Hepatocyte (in vitro differentiated cells): ENCODE data around the gene ENPP7. TPM values are rescaled to one million over a fixed set of nuclear protein-coding genes. Genes with fewer than 3 reads are reported as not detected.

Source experiments
- DNase-seq: peaks from one replicate; pipeline ENCODE4 v3.0.0-alpha.2; 2016; ENCODE audit warnings: low spot score
- H2AFZ ChIP-seq: fragments of 200-600 bp; sonication (generic); 2 replicates; pipeline ENCODE4 v1.6.0; 2016; ENCODE audit warnings: antibody characterized with exemption, mild to moderate bottlenecking
- H3K27ac ChIP-seq: fragments of 200-600 bp; sonication (generic); 2 replicates; pipeline ENCODE4 v1.5.1; 2016; ENCODE audit warnings: mild to moderate bottlenecking
- H3K27me3 ChIP-seq: fragments of 200-600 bp; sonication (generic); 2 replicates; pipeline ENCODE4 v1.6.1; 2016
- H3K36me3 ChIP-seq: fragments of 200-600 bp; sonication (generic); replicated peaks from 2 replicates; pipeline ENCODE4 v1.5.1; 2016; ENCODE audit warnings: low read depth; ENCODE audit not compliant: insufficient read depth
- H3K4me1 ChIP-seq: fragments of 200-600 bp; sonication (generic); 2 replicates; pipeline ENCODE4 v1.5.1; 2016; ENCODE audit warnings: mild to moderate bottlenecking, moderate library complexity; ENCODE audit not compliant: insufficient read depth
- H3K4me2 ChIP-seq: fragments of 200-600 bp; sonication (generic); 2 replicates; pipeline ENCODE4 v1.6.0; 2016
- H3K4me3 ChIP-seq: fragments of 200-600 bp; sonication (generic); 2 replicates; pipeline ENCODE4 v1.5.1; 2016; ENCODE audit warnings: mild to moderate bottlenecking
- H3K79me2 ChIP-seq: fragments of 200-600 bp; sonication (generic); 2 replicates; pipeline ENCODE4 v1.6.0; 2017; ENCODE audit warnings: mild to moderate bottlenecking
- H3K9me2 ChIP-seq: fragments of 200-600 bp; sonication (generic); replicated peaks from 2 replicates; pipeline ENCODE4 v1.6.0; 2017; ENCODE audit warnings: mild to moderate bottlenecking; ENCODE audit not compliant: insufficient read depth
- H3K9me3 ChIP-seq: fragments of 200-600 bp; sonication (generic); 2 replicates; pipeline ENCODE4 v1.5.1; 2016; ENCODE audit warnings: low read depth, mild to moderate bottlenecking
- H4K20me1 ChIP-seq: fragments of 200-600 bp; sonication (generic); 2 replicates; pipeline ENCODE4 v1.6.0; 2016; ENCODE audit warnings: mild to moderate bottlenecking; ENCODE audit not compliant: insufficient read depth, poor library complexity, severe bottlenecking
- CTCF ChIP-seq: fragments of 200-600 bp; sonication (generic); IDR thresholded peaks from 2 replicates; pipeline ENCODE4 v1.5.1; 2016; ENCODE audit warnings: antibody characterized with exemption, mild to moderate bottlenecking; ENCODE audit not compliant: poor library complexity
- EZH2 ChIP-seq: fragments of 200-600 bp; sonication (generic); IDR thresholded peaks from 2 replicates; pipeline ENCODE4 v1.6.1; 2016; ENCODE audit warnings: antibody characterized with exemption, mild to moderate bottlenecking, borderline replicate concordance
- EZH2phosphoT487 ChIP-seq: fragments of 200-600 bp; sonication (generic); IDR thresholded peaks from one replicate; pipeline ENCODE4 v1.6.1; 2018; ENCODE audit warnings: antibody characterized with exemption, mild to moderate bottlenecking, low read depth, moderate library complexity; ENCODE audit not compliant: unreplicated experiment, severe bottlenecking
- WGBS: methylation state at CpG from one replicate; pipeline ENCODE4 v1.1.6; 2016; ENCODE audit warnings: low lambda C conversion rate; ENCODE audit errors: missing lambda C conversion rate; 5-methylcytosine and 5-hydroxymethylcytosine counted together
- polyA plus RNA-seq: library from polyadenylated mRNA; unstranded; fragments of >200 nt; fragmentation: Nextera tagmentation; extraction: Ambion mirVana; gene quantifications from 2 replicates; pipeline ENCODE4 v1.2.1, GENCODE V29; 2016
- total RNA-seq: library from RNA; depleted of rRNA; stranded (reverse); fragments of >200 nt; gene quantifications from 2 replicates; pipeline ENCODE4 v1.2.3, GENCODE V29; 2014

The ENPP7 gene
- total and polyA plus RNA-seq, 2 experiments from 2014 or later, result 22.2 to 30.2 TPM

GRCh38 chr17:79684132-79684985 lies 46.4 kb upstream of the ENPP7 start:
- no peaks in the 10 kb centered on the region for H3K36me3 ChIP-seq
- H3K9me3 ChIP-seq, result no peaks in the 10 kb centered on the region
- H3K27ac ChIP-seq, result no peak overlapping the region
- no peak overlapping the region for H2AFZ ChIP-seq
- no peak overlapping the region for H3K4me2 ChIP-seq
- TF ChIP-seq EZH2phosphoT487, result no peak
- WGBS, result 83% methylated on average over 26 of the region's 29 CpGs
- H3K9me2 ChIP-seq, result no peaks in the 10 kb centered on the region
- no peak overlapping the region for H3K4me3 ChIP-seq
- H4K20me1 ChIP-seq, result no peaks in the 10 kb centered on the region
- H3K4me1 ChIP-seq, result no peaks in the 10 kb centered on the region
- no peaks in the 10 kb centered on the region for H3K79me2 ChIP-seq
- no peak for DNase-seq
- H3K27me3 ChIP-seq, result no peaks in the 10 kb centered on the region

GRCh38 chr17:79685121-79685520 lies 45.6 kb upstream of the ENPP7 start:
- no peaks in the 10 kb centered on the region for H3K9me3 ChIP-seq
- no peak overlapping the region for H3K4me3 ChIP-seq
- no peak for DNase-seq
- TF ChIP-seq EZH2, result no peak
- no peak for TF ChIP-seq CTCF
- no peak for TF ChIP-seq EZH2phosphoT487
- 79% methylated on average over 9 of the region's 9 CpGs for WGBS
- H3K4me1 ChIP-seq, result no peaks in the 10 kb centered on the region
- H3K79me2 ChIP-seq, result no peaks in the 10 kb centered on the region
- no peaks in the 10 kb centered on the region for H3K27me3 ChIP-seq
- H4K20me1 ChIP-seq, result no peaks in the 10 kb centered on the region
- no peaks in the 10 kb centered on the region for H3K36me3 ChIP-seq
- H3K4me2 ChIP-seq, result no peak overlapping the region
- H3K27ac ChIP-seq, result no peak overlapping the region
- H2AFZ ChIP-seq, result no peak overlapping the region
- H3K9me2 ChIP-seq, result no peaks in the 10 kb centered on the region

- Histone ChIP-seq H4K20me1 (no peaks in the 10 kb centered on the region), H3K79me2 (no peaks in the 10 kb centered on the region), H3K9me2 (no peaks in the 10 kb centered on the region), H3K36me3 (no peaks in the 10 kb centered on the region), H3K27ac (no peak overlapping the region), H3K4me3 (no peak overlapping the region), H3K27me3 (no peaks in the 10 kb centered on the region), H3K9me3 (no peaks in the 10 kb centered on the region), H3K4me1 (no peaks in the 10 kb centered on the region), H2AFZ (no peak overlapping the region), H3K4me2 (no peak overlapping the region)
- TF ChIP-seq EZH2phosphoT487 (no peak), CTCF (no peak), EZH2 (no peak)
- WGBS, result 89% methylated on average over 17 of the region's 17 CpGs
- no peak for DNase-seq
Observed at GRCh38 chr17:79686476-79686875, 44.3 kb upstream of the ENPP7 start.

GRCh38 chr17:79690466-79690865 lies 40.3 kb upstream of the ENPP7 start:
- H3K9me2 ChIP-seq, result no peaks in the 10 kb centered on the region
- H2AFZ ChIP-seq, result no peak overlapping the region
- 65% methylated on average over 9 of the region's 10 CpGs for WGBS
- H3K36me3 ChIP-seq, result no peaks in the 10 kb centered on the region
- TF ChIP-seq EZH2phosphoT487, result no peak
- no peak for TF ChIP-seq CTCF
- TF ChIP-seq EZH2, result no peak
- H3K79me2 ChIP-seq, result no peaks in the 10 kb centered on the region
- no peak overlapping the region for H3K4me2 ChIP-seq
- H3K9me3 ChIP-seq, result no peaks in the 10 kb centered on the region
- H3K27ac ChIP-seq, result no peak overlapping the region
- peaks cover 2% of the 10 kb centered on the region for H3K4me1 ChIP-seq
- no peak overlapping the region for H3K4me3 ChIP-seq
- no peaks in the 10 kb centered on the region for H4K20me1 ChIP-seq
- H3K27me3 ChIP-seq, result no peaks in the 10 kb centered on the region
- DNase-seq, result no peak
